Right cardiac atrium (tissue), 5 donors: ENCODE results near the gene SYNE2. TPM values are rescaled to one million over a fixed set of nuclear protein-coding genes. Genes with fewer than 3 reads are reported as not detected.
A peak's percentile ranks its signal among the peaks of the same experiment; 100 is the strongest.
"Not testable (repeated sequence)": the region's sequence is repeated elsewhere in the genome, so short reads cannot be mapped to it uniquely, and the experiment has no call there.

Experiments
- ATAC-seq, 2 donors: fragments of 200-7000 bp; cut with Tn5 transposase; one replicate each; pipeline versions ENCODE4 v1.8.0 to v1.9.1; 2020; ENCODE audit warnings: moderate library complexity in 2 of 2, mild to moderate bottlenecking in 1 of 2
- DNase-seq, 3 donors: peaks; one replicate each; pipeline ENCODE4 v3.0.0-alpha.2; 2020
- H3K27ac ChIP-seq: one replicate; pipeline ENCODE4 v1.5.1; 2013; ENCODE audit warnings: mild to moderate bottlenecking, low read length, control low read depth, moderate library complexity
- H3K27me3 ChIP-seq: one replicate; pipeline ENCODE4 v1.6.1; 2013; ENCODE audit not compliant: control insufficient read depth, insufficient read depth
- H3K4me1 ChIP-seq: one replicate; pipeline ENCODE4 v1.6.1; 2013; ENCODE audit warnings: low read length; ENCODE audit not compliant: control insufficient read depth, insufficient read depth
- H3K4me3 ChIP-seq: one replicate; pipeline ENCODE4 v1.5.1; 2013; ENCODE audit warnings: low read length, control low read depth
- H3K9me3 ChIP-seq: one replicate; pipeline ENCODE4 v1.6.1; 2013; ENCODE audit warnings: low read length; ENCODE audit not compliant: control insufficient read depth
- WGBS: extraction: QIAGEN DNeasy Blood & Tissue Kit; methylation state at CpG from one replicate; pipeline ENCODE4 v1.1.7; 2013; 5-methylcytosine and 5-hydroxymethylcytosine counted together
- intact Hi-C, 4 donors: fragments of 100-400 bp; cut with DNase I; formaldehyde crosslinking; loops; one replicate each; pipeline versions ENCODE4 v1.11.0 to v1.14.0; 2022 to 2023
- polyA plus RNA-seq: library from polyadenylated mRNA; stranded (reverse); fragments of 200-250 nt; gene quantifications from one replicate; pipeline ENCODE4 v1.2.3, GENCODE V29; 2013
- total RNA-seq, 4 donors: library from RNA; stranded (reverse); fragmentation: NEBNext Ultra II Directional; extraction: Animal tissue kit (Norgen Biotek cat#: 25700); gene quantifications; one replicate each; pipeline ENCODE4 v1.2.1, GENCODE V29; 2021
- donor health status: healthy with polysubstance abuse.
- donor health status: DM: no; HTN: yes; CAD: no.
- donor health status: DM: no; HTN: no; CAD: no.
- donor health status: DM: no; HTN: yes; CAD: no; lungs with severe emphysema.
- donor health status: DM: yes; HTN: yes; CAD: no.

The SYNE2 gene
- total and polyA plus RNA-seq, 5 donors: 83.7 to 229 (median 160) TPM

GRCh38 chr14:64209444-64210131 is 356.8 kb downstream of the SYNE2 start:
- Histone ChIP-seq H3K27me3 (no peaks in the 10 kb centered on the region), H3K9me3 (no peaks in the 10 kb centered on the region), H3K4me3 (no peak overlapping the region), H3K4me1 (peaks cover 4% of the 10 kb centered on the region), H3K27ac (peak overlapping the region; percentile 79)
- DNase-seq (peak; percentile 62 to 87 (median 86)), ATAC-seq (peak; percentile 74 to 82)
- intact Hi-C loops: no loop called here
- WGBS: 40% methylated on average over 21 of the region's 21 CpGs

- 82% methylated on average over 12 of the region's 12 CpGs for WGBS
- Histone ChIP-seq H3K4me3 (no peak overlapping the region), H3K9me3 (no peaks in the 10 kb centered on the region), H3K4me1 (peaks cover 4% of the 10 kb centered on the region), H3K27me3 (no peaks in the 10 kb centered on the region), H3K27ac (peak overlapping the region; percentile 79)
- DNase-seq: no peak
- intact Hi-C loops: no loop called here
- ATAC-seq: no peak
These were observed 357.4 kb downstream of the SYNE2 start for GRCh38 chr14:64210216-64210615.

GRCh38 chr14:64210912-64211311 is 358.1 kb downstream of the SYNE2 start:
- H3K4me3 ChIP-seq, H3K9me3 ChIP-seq, intact Hi-C loops, DNase-seq, H3K27ac ChIP-seq, H3K4me1 ChIP-seq, ATAC-seq, H3K27me3 ChIP-seq: not testable (repeated sequence)
- WGBS: 85% methylated on average over 6 of the region's 6 CpGs

- H3K27me3 ChIP-seq: no peaks in the 10 kb centered on the region
- peaks cover 6% of the 10 kb centered on the region for H3K4me1 ChIP-seq
- H3K27ac ChIP-seq: no peak overlapping the region
- no peak overlapping the region for H3K4me3 ChIP-seq
- intact Hi-C loops: no loop called here
- 96% methylated on average over 8 of the region's 8 CpGs for whole genome bisulfite sequencing
- H3K9me3 ChIP-seq: no peaks in the 10 kb centered on the region
- ATAC-seq: no peak
- no peak for DNase-seq
These were observed 359.9 kb downstream of the SYNE2 start for GRCh38 chr14:64212666-64213065.

GRCh38 chr14:64213086-64213485 is 360.3 kb downstream of the SYNE2 start:
- Histone ChIP-seq H3K4me1 (peaks cover 6% of the 10 kb centered on the region), H3K9me3 (no peaks in the 10 kb centered on the region), H3K27me3 (no peaks in the 10 kb centered on the region), H3K27ac (peak overlapping the region; percentile 24), H3K4me3 (no peak overlapping the region)
- ATAC-seq (no peak), DNase-seq (no peak)
- intact Hi-C loops: no loop called here
- 90% methylated on average over 5 of the region's 5 CpGs for WGBS

- Histone ChIP-seq H3K4me1 (peaks cover 6% of the 10 kb centered on the region), H3K27me3 (no peaks in the 10 kb centered on the region), H3K9me3 (no peaks in the 10 kb centered on the region), H3K27ac (peak overlapping the region; percentile 74), H3K4me3 (peak overlapping the region; percentile 52)
- DNase-seq (no peak), ATAC-seq (no peak)
- intact Hi-C loops: no loop called here
- 84% methylated on average over 15 of the region's 15 CpGs for whole genome bisulfite sequencing
These were observed 361.2 kb downstream of the SYNE2 start for GRCh38 chr14:64213853-64214570.

- no peak overlapping the region for H3K27ac ChIP-seq
- ATAC-seq: no peak
- intact Hi-C loops: no loop called here
- WGBS: 94% methylated on average over 10 of the region's 10 CpGs
- H3K27me3 ChIP-seq: no peaks in the 10 kb centered on the region
- no peaks in the 10 kb centered on the region for H3K9me3 ChIP-seq
- no peak overlapping the region for H3K4me3 ChIP-seq
- no peak for DNase-seq
- H3K4me1 ChIP-seq: peaks cover 4% of the 10 kb centered on the region
These were observed 362.5 kb downstream of the SYNE2 start for GRCh38 chr14:64215274-64215673.

- H3K9me3 ChIP-seq: no peaks in the 10 kb centered on the region
- DNase-seq (no peak), ATAC-seq (no peak)
- peaks cover 4% of the 10 kb centered on the region for H3K4me1 ChIP-seq
- intact Hi-C loops: no loop called here
- no peak overlapping the region for H3K27ac ChIP-seq
- no peak overlapping the region for H3K4me3 ChIP-seq
- no peaks in the 10 kb centered on the region for H3K27me3 ChIP-seq
- WGBS: 87% methylated on average over 13 of the region's 13 CpGs
These were observed 363.2 kb downstream of the SYNE2 start for GRCh38 chr14:64215978-64216377.

- Histone ChIP-seq H3K27ac (peak overlapping the region; percentile 68), H3K27me3 (no peaks in the 10 kb centered on the region), H3K4me3 (no peak overlapping the region), H3K9me3 (no peaks in the 10 kb centered on the region), H3K4me1 (peaks cover 4% of the 10 kb centered on the region)
- WGBS: 51% methylated on average over 4 of the region's 4 CpGs
- no peak for ATAC-seq
- DNase-seq: no peak
- intact Hi-C loops: no loop called here
These were observed 364.5 kb downstream of the SYNE2 start for GRCh38 chr14:64217308-64217707.

GRCh38 chr14:64217834-64218233 is 365.0 kb downstream of the SYNE2 start:
- 51% methylated on average over 7 of the region's 7 CpGs for WGBS
- no peak for DNase-seq
- intact Hi-C loops: no loop called here
- no peak for ATAC-seq
- Histone ChIP-seq H3K27ac (peak overlapping the region; percentile 72), H3K4me1 (peaks cover 4% of the 10 kb centered on the region), H3K4me3 (no peak overlapping the region), H3K27me3 (no peaks in the 10 kb centered on the region), H3K9me3 (no peaks in the 10 kb centered on the region)

- ATAC-seq (peak in 1 of 2 donors; percentile 47), DNase-seq (peak in 2 of 3 donors; percentile 47 to 66)
- intact Hi-C loops: no loop called here
- Histone ChIP-seq H3K4me1 (peaks cover 4% of the 10 kb centered on the region), H3K4me3 (no peak overlapping the region), H3K9me3 (no peaks in the 10 kb centered on the region), H3K27ac (peak overlapping the region; percentile 67), H3K27me3 (no peaks in the 10 kb centered on the region)
- WGBS: 63% methylated on average over 15 of the region's 15 CpGs
These were observed 365.8 kb downstream of the SYNE2 start for GRCh38 chr14:64218344-64219240.
